RKO (cell line): ENCODE measurements around the gene RMND1.
"Not testable (repeated sequence)": the region's sequence is repeated elsewhere in the genome, so short reads cannot be mapped to it uniquely, and the experiment has no call there.

Source experiments
- DNase-seq: peaks from one replicate; pipeline ENCODE4 v3.0.0-alpha.2; 2016; ENCODE audit warnings: low spot score

RMND1 gene

DNA sequence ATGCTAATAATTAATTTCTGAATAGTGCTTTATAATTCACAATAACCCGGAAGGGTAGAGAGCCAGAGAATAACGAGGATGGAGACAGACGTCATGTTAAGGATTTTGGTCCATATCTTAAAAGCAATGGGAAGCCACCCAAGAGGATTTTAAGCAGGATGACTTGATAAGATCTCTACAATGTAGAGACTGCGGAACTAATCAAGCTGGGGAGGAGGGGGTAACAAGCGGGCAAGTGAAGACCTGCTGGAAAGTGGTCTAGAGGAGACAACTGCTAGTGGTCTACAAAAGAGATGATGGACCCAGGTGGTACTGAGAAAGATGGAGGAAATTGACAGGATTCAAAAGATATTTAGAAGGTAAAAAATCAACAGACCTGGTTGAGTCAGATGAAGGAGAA is 67.8 kb downstream of the RMND1 start:
- DNase-seq, result no peak

- DNase-seq, result not testable (repeated sequence)
These were observed 69.3 kb downstream of the RMND1 start for GRCh38 chr6:151382631-151383030.

GRCh38 chr6:151381722-151382121 is 70.2 kb downstream of the RMND1 start:
- no peak for DNase-seq

GRCh38 chr6:151380848-151381205 is 71.1 kb downstream of the RMND1 start:
- DNase-seq, result no peak

- no peak for DNase-seq
These were observed 71.7 kb downstream of the RMND1 start for GRCh38 chr6:151379933-151380847.

- DNase-seq, result no peak
These were observed 74.8 kb downstream of the RMND1 start for GRCh38 chr6:151377095-151377494.

DNA sequence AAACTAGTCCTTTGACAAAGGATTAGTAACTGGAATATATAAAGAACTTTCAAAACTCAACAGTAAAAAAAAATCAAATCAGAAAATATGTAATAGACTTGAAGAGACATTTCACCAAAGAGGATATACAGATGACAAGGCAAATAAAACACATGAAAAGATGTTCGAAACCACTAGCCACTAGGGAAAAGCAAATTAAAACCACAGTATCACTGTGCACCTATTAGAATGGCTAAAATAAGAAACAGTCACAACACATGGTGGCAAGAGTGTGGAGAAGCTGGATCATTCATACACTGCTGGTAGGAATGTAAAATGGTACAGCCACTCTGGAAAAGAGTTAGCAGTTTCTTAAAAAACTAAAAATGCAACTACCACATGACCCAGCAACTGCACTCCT is 75.5 kb downstream of the RMND1 start:
- DNase-seq, result peak; percentile 29

GRCh38 chr6:151375833-151376232 is 76.1 kb downstream of the RMND1 start:
- DNase-seq, result no peak

DNA sequence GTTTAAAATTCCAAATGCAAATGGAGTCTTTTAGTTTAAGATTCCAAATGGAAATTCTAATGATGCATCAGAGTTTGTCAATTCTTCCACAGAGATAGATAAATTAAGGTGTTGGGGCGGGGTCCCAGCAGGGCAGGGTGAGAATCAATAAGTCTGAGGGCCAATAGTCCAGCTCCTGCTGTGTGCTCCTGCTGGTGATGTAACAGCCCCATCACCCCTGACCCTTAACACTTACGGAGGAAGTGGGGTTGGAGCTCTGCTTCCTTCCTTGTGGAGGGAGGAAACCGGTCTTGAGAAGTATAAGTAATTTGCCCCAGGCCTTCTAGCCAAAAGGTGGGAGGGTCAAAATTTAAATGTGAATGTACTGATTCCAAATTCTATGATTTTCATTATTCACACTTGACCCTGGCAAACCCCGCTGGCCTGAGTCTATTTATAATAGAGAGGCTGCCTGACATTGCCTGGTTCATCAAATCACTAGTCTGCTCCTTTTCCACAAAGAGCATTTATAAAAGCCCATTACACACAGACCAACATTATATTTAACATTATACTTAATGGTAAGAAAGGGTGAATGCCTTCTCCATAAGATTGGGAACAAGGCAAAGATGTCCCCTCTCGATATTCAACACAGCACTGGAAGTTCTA is 77.8 kb downstream of the RMND1 start:
- DNase-seq, result no peak

DNA sequence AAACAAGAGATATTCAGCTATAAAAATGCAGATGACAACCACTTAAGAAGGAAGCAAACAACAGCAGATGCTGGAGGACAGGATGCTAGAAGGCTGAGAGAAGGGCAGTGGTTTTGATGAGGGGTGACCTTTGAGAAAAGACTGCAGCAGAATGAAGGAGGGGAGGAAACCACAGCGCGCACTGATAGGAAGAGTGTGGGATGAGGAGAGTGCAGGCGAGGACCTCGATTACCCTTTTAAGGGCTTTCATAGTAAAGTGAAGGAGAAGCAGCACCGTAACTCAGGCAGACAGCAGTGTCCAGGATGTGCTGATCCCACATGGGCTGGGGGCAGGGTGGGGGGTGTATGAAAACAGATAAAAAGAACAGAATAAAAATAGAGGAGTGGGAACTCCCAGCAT is 79.8 kb downstream of the RMND1 start:
- DNase-seq, result no peak

GRCh38 chr6:151370509-151371078 is 81.3 kb downstream of the RMND1 start:
- peak; percentile 54 for DNase-seq

- no peak for DNase-seq
These were observed 86.7 kb downstream of the RMND1 start for GRCh38 chr6:151365233-151365632.

DNA sequence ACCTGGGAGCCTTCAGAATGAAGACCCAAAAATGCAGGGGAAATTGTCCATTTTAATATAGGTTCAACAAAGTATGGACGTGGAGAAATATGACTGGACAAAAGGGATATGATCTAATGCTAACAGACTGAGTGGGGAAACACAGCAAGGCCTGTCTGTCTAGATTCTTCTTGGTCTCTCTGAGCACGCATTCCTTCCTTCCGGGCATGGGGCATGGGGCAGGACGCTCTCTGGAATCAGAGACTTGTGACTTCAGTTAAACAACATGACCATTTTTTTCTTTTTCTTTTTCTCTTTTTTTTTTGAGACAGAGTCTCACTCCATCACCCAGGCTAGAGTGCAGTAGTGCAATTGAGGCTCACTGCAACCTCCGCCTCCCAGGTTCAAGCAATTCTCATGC is 92.4 kb downstream of the RMND1 start:
- no peak for DNase-seq

- no peak for DNase-seq
These were observed 93.5 kb downstream of the RMND1 start for GRCh38 chr6:151358475-151358874.

GRCh38 chr6:151357758-151358436 is 94.0 kb downstream of the RMND1 start:
- DNase-seq, result no peak

GRCh38 chr6:151356983-151357382 is 94.9 kb downstream of the RMND1 start:
- not testable (repeated sequence) for DNase-seq
